HCT116 (cell line): ENCODE results near the gene RNFT1. TPM values are rescaled to one million over a fixed set of nuclear protein-coding genes. Genes with fewer than 3 reads are reported as not detected.
"Not testable (repeated sequence)": the region's sequence is repeated elsewhere in the genome, so short reads cannot be mapped to it uniquely, and the experiment has no call there.

ENCODE experiments used
- ATAC-seq: fragments of 200-7000 bp; cut with Tn5 transposase; 2 replicates; pipeline ENCODE4 v1.9.1; 2020; ENCODE audit warnings: mild to moderate bottlenecking, moderate library complexity
- BruUV-seq: library from RNA; stranded (reverse); fragments of 400-500 nt; replicated peaks from 2 replicates; lab custom pipeline; 2021; lab: Mats Ljungman, UMichigan
- CTCF ChIA-PET: fragments of 300-600 bp; sonication (Branson Sonifier 250); formaldehyde crosslinking; loops from one replicate; lab custom pipeline; 2021; ENCODE audit warnings: antibody characterized with exemption; lab: Charles Lee
- POLR2A ChIA-PET: fragments of 300-600, 350-600 bp; sonication (Branson Sonifier 250); formaldehyde crosslinking; loops from one replicate; lab custom pipeline; 2021; ENCODE audit warnings: antibody characterized with exemption; lab: Charles Lee
- RAD21 ChIA-PET, 2 experiments: fragments of 300-600 bp; sonication (Branson Sonifier 250); formaldehyde crosslinking; loops; one replicate each; lab custom pipeline; 2023; ENCODE audit warnings: low total read pairs in 2 of 2; ENCODE audit not compliant: uncharacterized antibody in 2 of 2, unreplicated experiment in 2 of 2, low non-redundant PET in 1 of 2; lab: Charles Lee
- DNase-seq: peaks from one replicate; pipeline ENCODE4 v3.0.0-alpha.2; 2010; ENCODE audit warnings: low read depth, low spot score
- H2AFZ ChIP-seq: fragments of 200-600 bp; shearing (Covaris generic), sonication (generic); 2 replicates; pipeline ENCODE4 v1.6.1; 2017; ENCODE audit warnings: low read depth, mixed run types, mixed read lengths, antibody characterized with exemption, low read length; ENCODE audit not compliant: poor library complexity, severe bottlenecking
- H3K27ac ChIP-seq: 2 replicates; pipeline ENCODE4 v1.5.1; 2012; ENCODE audit warnings: low read depth, low read length
- H3K27me3 ChIP-seq: fragments of 200-600 bp; sonication (generic); 2 replicates; pipeline ENCODE4 v1.6.1; 2016; ENCODE audit warnings: mixed run types, low read length, mixed read lengths; ENCODE audit not compliant: insufficient read depth
- H3K36me3 ChIP-seq, 2 experiments: fragments of 200-500 bp in 1 of 2; fragments of 200-600 bp in 1 of 2; sonication (Bioruptor generic) in 1 of 2; sonication (generic) in 1 of 2; 2 replicates each; pipeline versions ENCODE4 v1.5.1 to v1.6.1; 2014 to 2016; ENCODE audit warnings: low read length in 2 of 2, inconsistent platforms in 1 of 2, mixed read lengths in 1 of 2, mixed run types in 1 of 2; ENCODE audit not compliant: insufficient read depth in 2 of 2, control insufficient read depth in 1 of 2
- H3K4me1 ChIP-seq, 2 experiments: fragments of 200-600 bp in 1 of 2; sonication (generic) in 1 of 2; 2 replicates each; pipeline versions ENCODE4 v1.5.1 to v1.6.1; 2012 to 2017; ENCODE audit warnings: low read length in 2 of 2, inconsistent platforms in 1 of 2, mild to moderate bottlenecking in 1 of 2, mixed read lengths in 1 of 2, mixed run types in 1 of 2, moderate library complexity in 1 of 2; ENCODE audit not compliant: insufficient read depth in 2 of 2, control insufficient read depth in 1 of 2
- H3K4me2 ChIP-seq: fragments of 200-600 bp; sonication (generic); 2 replicates; pipeline ENCODE4 v1.6.1; 2017; ENCODE audit warnings: mixed run types, low read length, mixed read lengths
- H3K4me3 ChIP-seq, 2 experiments: fragments of 200-600 bp in 1 of 2; sonication (generic) in 1 of 2; replicated peaks in 1 of 2; 2 replicates each; pipeline ENCODE4 v1.5.1; 2011 to 2016; ENCODE audit warnings: low read length in 2 of 2, control low read depth in 1 of 2, low read depth in 1 of 2, mild to moderate bottlenecking in 1 of 2, mixed read lengths in 1 of 2, mixed run types in 1 of 2
- H3K79me2 ChIP-seq: fragments of 200-600 bp; sonication (generic); 2 replicates; pipeline ENCODE4 v1.6.1; 2017; ENCODE audit warnings: mild to moderate bottlenecking, mixed run types, low read length, moderate library complexity, mixed read lengths; ENCODE audit not compliant: insufficient read depth
- H3K9ac ChIP-seq: fragments of 200-600 bp; sonication (generic); 2 replicates; pipeline ENCODE4 v1.6.1; 2016; ENCODE audit warnings: low read length, mixed read lengths
- H3K9me2 ChIP-seq: fragments of 200-600 bp; sonication (generic), shearing (Covaris generic); 2 replicates; pipeline ENCODE4 v1.6.1; 2017; ENCODE audit warnings: mixed run types, mild to moderate bottlenecking, moderate library complexity; ENCODE audit not compliant: insufficient read depth
- H3K9me3 ChIP-seq, 2 experiments: fragments of 200-500 bp in 1 of 2; fragments of 200-600 bp in 1 of 2; sonication (Bioruptor generic) in 1 of 2; sonication (generic) in 1 of 2; 2 replicates each; pipeline ENCODE4 v1.6.1; 2014 to 2017; ENCODE audit warnings: low read length in 2 of 2, mixed read lengths in 2 of 2, inconsistent platforms in 1 of 2, low read depth in 1 of 2, mild to moderate bottlenecking in 1 of 2, mixed run types in 1 of 2, moderate library complexity in 1 of 2; ENCODE audit not compliant: control insufficient read depth in 1 of 2, insufficient read depth in 1 of 2
- H4K20me1 ChIP-seq: fragments of 200-600 bp; sonication (generic), shearing (Covaris generic); 2 replicates; pipeline ENCODE4 v1.6.1; 2017; ENCODE audit warnings: mixed run types, mild to moderate bottlenecking, moderate library complexity; ENCODE audit not compliant: insufficient read depth
- CEBPB ChIP-seq: IDR thresholded peaks from 2 replicates; pipeline ENCODE4 v1.6.1; 2012; ENCODE audit warnings: low read depth
- ELF1 ChIP-seq: IDR thresholded peaks from 2 replicates; pipeline ENCODE4 v1.6.1; 2012; ENCODE audit warnings: low read depth, borderline replicate concordance
- EZH2phosphoT487 ChIP-seq: fragments of 200-600 bp; IDR thresholded peaks from 2 replicates; pipeline ENCODE4 v1.6.1; 2018; ENCODE audit warnings: antibody characterized with exemption, borderline replicate concordance
- FOSL1 ChIP-seq: IDR thresholded peaks from 2 replicates; pipeline ENCODE4 v1.6.1; 2012; ENCODE audit warnings: low read depth
- JUND ChIP-seq: IDR thresholded peaks from 2 replicates; pipeline ENCODE4 v1.6.1; 2012
- POLR2A ChIP-seq: IDR thresholded peaks from 2 replicates; pipeline ENCODE4 v1.7.0; 2011; ENCODE audit warnings: borderline replicate concordance; ENCODE audit not compliant: insufficient read depth, insufficient read length; ENCODE audit errors: extremely low read depth
- SIN3A ChIP-seq: IDR thresholded peaks from 2 replicates; pipeline ENCODE4 v1.6.1; 2012; ENCODE audit warnings: low read depth
- SRF ChIP-seq: IDR thresholded peaks from 2 replicates; pipeline ENCODE4 v1.6.1; 2012; ENCODE audit warnings: low read depth
- YY1 ChIP-seq: IDR thresholded peaks from 2 replicates; pipeline ENCODE4 v1.6.1; 2011; ENCODE audit warnings: low read length, low read depth, moderate library complexity, mild to moderate bottlenecking; ENCODE audit not compliant: insufficient replicate concordance; ENCODE audit errors: extremely low read depth
- ZFX ChIP-seq: fragments of 450-650 bp; IDR thresholded peaks from 2 replicates; pipeline ENCODE4 v1.6.1; 2017
- intact Hi-C: fragments of 100-400 bp; cut with micrococcal nuclease; formaldehyde crosslinking; loops from 2 replicates; pipeline ENCODE4 v1.10.0; 2022
- total RNA-seq: library from RNA; stranded (reverse); gene quantifications from one replicate; pipeline ENCODE4 v1.2.1, GENCODE V29; 2021; ENCODE audit not compliant: unreplicated experiment
- TF ChIP-seq, protein P1 (sequence below): IDR thresholded peaks from 2 replicates; pipeline ENCODE4 v1.6.1; 2012; ENCODE audit warnings: low read depth
- TF ChIP-seq, protein P2 (sequence below): IDR thresholded peaks from 2 replicates; pipeline ENCODE4 v1.6.1; 2012
- TF ChIP-seq, protein P3 (sequence below): IDR thresholded peaks from 2 replicates; pipeline ENCODE4 v1.6.1; 2011; ENCODE audit warnings: mild to moderate bottlenecking, low read length, moderate library complexity; ENCODE audit not compliant: insufficient replicate concordance; ENCODE audit errors: extremely low read depth

Gene RNFT1
- total RNA-seq, 1 experiment from 2014 or later = 24.2 TPM

DNA sequence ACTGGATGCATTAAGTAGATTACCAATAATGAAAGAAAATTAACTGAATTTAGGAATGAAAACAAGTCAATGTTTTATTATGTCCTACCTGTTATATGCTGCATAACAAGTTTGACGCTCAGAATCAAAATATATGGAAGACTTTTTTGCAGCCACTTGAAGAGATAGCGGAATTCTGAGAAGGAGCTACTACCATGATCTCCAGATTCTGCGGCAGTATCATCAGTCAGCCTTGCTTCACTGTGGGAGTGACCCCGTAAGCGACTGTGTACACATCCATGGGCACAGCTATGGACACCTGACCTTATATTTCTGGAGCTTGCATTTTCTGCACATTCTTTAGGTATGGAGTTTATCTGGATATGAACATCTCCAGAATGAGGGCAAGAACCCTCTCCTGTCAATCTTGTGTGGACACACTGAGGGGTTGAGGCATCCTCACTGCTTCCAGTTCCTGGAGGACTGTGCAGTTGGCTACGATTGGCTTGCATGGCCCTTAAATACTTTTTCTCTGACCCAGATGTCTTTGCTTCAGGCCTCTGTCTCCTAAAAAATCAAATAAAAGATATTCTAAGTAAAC is 1.7 kb downstream of the RNFT1 start (continued):
- TF ChIP-seq, protein P1, sequence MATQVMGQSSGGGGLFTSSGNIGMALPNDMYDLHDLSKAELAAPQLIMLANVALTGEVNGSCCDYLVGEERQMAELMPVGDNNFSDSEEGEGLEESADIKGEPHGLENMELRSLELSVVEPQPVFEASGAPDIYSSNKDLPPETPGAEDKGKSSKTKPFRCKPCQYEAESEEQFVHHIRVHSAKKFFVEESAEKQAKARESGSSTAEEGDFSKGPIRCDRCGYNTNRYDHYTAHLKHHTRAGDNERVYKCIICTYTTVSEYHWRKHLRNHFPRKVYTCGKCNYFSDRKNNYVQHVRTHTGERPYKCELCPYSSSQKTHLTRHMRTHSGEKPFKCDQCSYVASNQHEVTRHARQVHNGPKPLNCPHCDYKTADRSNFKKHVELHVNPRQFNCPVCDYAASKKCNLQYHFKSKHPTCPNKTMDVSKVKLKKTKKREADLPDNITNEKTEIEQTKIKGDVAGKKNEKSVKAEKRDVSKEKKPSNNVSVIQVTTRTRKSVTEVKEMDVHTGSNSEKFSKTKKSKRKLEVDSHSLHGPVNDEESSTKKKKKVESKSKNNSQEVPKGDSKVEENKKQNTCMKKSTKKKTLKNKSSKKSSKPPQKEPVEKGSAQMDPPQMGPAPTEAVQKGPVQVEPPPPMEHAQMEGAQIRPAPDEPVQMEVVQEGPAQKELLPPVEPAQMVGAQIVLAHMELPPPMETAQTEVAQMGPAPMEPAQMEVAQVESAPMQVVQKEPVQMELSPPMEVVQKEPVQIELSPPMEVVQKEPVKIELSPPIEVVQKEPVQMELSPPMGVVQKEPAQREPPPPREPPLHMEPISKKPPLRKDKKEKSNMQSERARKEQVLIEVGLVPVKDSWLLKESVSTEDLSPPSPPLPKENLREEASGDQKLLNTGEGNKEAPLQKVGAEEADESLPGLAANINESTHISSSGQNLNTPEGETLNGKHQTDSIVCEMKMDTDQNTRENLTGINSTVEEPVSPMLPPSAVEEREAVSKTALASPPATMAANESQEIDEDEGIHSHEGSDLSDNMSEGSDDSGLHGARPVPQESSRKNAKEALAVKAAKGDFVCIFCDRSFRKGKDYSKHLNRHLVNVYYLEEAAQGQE = no peak

DNA sequence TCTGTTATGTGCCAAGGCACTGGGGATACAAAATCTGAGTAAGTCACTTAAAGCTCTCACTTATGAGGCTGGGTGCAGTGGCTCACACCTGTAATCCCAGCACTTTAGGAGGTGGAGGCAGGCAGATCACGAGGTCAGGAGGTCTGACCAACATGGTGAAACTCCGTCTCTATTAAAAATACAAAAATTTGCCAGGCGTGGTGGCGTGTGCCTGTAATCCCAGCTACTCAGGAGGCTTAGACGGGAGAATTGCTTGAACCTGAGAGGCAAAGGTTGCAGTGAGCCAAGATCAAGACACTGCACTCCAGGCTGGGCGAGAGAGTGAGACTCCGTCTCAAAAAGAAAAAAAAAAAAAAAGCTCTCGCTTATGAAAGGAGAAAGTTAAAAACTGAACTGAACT is 5.0 kb downstream of the RNFT1 start:
- not testable (repeated sequence) for H3K9ac ChIP-seq, H3K4me2 ChIP-seq, DNase-seq

DNA sequence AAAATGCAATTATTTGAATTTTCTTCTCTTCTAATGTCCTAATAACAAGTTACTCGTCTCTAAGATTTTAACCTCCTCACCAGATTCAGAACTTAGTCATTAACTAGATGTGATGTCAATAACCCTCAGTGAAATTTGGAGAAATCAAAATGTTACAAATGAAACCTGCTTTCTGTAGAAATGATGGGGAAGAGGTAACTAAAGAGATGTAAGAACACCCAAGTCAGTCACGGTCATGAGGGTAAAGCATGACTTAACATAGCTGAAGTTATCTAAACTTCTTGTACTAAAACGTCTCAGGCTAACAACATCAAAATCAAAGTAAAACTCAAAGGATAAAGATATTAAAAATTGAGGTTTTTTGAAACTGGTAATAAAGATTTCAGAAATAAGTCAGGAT is 9.7 kb downstream of the RNFT1 start:
- CTCF ChIA-PET = no interaction called here
- no peak for DNase-seq
- Histone ChIP-seq H4K20me1 (0 out of 2 replicates have a peak, but pooled peaks cover 4% of the 10 kb centered on the region), H3K4me1 (no peaks in the 10 kb centered on the region), H3K4me3 (no peak overlapping the region), H3K27me3 (no peaks in the 10 kb centered on the region), H3K9me2 (no peaks in the 10 kb centered on the region), H3K79me2 (no peaks in the 10 kb centered on the region), H3K4me2 (no peak overlapping the region), H3K9ac (no peak overlapping the region), H3K36me3 (peaks cover 18 to 30% of the 10 kb centered on the region in 2 experiments; a peak in 3 of 4 replicates), H3K9me3 (no peaks in the 10 kb centered on the region), H2AFZ (no peak overlapping the region), H3K27ac (no peak overlapping the region)
- intact Hi-C loops = no loop called here
- BruUV-seq = no TSS peak
- POLR2A ChIA-PET = interaction anchor here (1.1 kb wide), 1 partner anchor 9 kb away, joined by 3 read pairs; the partner anchor contains the start of gene RNFT1
- ATAC-seq = no peak
- RAD21 ChIA-PET = no interaction called here
- TF ChIP-seq SIN3A (no peak), ELF1 (no peak), SRF (no peak), JUND (no peak), POLR2A (no peak), ZFX (no peak), FOSL1 (no peak), YY1 (no peak), CEBPB (no peak), EZH2phosphoT487 (no peak)
- TF ChIP-seq, protein P2, sequence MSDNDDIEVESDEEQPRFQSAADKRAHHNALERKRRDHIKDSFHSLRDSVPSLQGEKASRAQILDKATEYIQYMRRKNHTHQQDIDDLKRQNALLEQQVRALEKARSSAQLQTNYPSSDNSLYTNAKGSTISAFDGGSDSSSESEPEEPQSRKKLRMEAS = no peak
- TF ChIP-seq, protein P3, sequence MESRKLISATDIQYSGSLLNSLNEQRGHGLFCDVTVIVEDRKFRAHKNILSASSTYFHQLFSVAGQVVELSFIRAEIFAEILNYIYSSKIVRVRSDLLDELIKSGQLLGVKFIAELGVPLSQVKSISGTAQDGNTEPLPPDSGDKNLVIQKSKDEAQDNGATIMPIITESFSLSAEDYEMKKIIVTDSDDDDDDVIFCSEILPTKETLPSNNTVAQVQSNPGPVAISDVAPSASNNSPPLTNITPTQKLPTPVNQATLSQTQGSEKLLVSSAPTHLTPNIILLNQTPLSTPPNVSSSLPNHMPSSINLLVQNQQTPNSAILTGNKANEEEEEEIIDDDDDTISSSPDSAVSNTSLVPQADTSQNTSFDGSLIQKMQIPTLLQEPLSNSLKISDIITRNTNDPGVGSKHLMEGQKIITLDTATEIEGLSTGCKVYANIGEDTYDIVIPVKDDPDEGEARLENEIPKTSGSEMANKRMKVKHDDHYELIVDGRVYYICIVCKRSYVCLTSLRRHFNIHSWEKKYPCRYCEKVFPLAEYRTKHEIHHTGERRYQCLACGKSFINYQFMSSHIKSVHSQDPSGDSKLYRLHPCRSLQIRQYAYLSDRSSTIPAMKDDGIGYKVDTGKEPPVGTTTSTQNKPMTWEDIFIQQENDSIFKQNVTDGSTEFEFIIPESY = no peak

More for the DNA sequence above, 5.0 kb downstream of the RNFT1 start:
- H3K79me2 ChIP-seq, CTCF ChIA-PET, POLR2A ChIA-PET, H3K9me2 ChIP-seq, H2AFZ ChIP-seq, H3K4me3 ChIP-seq, H3K27ac ChIP-seq, H3K27me3 ChIP-seq, intact Hi-C loops, H3K4me1 ChIP-seq, H3K9me3 ChIP-seq, BruUV-seq, RAD21 ChIA-PET, H4K20me1 ChIP-seq, ATAC-seq: not testable (repeated sequence)
- H3K36me3 ChIP-seq = peaks cover 18 to 20% of the 10 kb centered on the region in 2 experiments; a peak in 3 of 4 replicates
